MM.1S (cell line): ENCODE data around the gene LDHA.

Experiments
- DNase-seq: peaks from one replicate; pipeline ENCODE4 v3.0.0-alpha.2; 2015
- H2AFZ ChIP-seq: fragments of 300-600 bp; sonication (generic); 2 replicates; pipeline ENCODE4 v1.6.0; 2016; ENCODE audit warnings: antibody characterized with exemption, low read length
- H3F3A ChIP-seq: fragments of 300-600 bp; sonication (generic); 2 replicates; pipeline ENCODE4 v1.6.1; 2016; ENCODE audit warnings: mild to moderate bottlenecking, antibody characterized with exemption, low read length, moderate library complexity, mixed read lengths; ENCODE audit not compliant: insufficient read depth
- H3K27ac ChIP-seq: fragments of 300-600 bp; sonication (generic); 2 replicates; pipeline ENCODE4 v1.5.1; 2016; ENCODE audit warnings: mild to moderate bottlenecking, low read length
- H3K27me3 ChIP-seq: fragments of 300-600 bp; sonication (generic); replicated peaks from 2 replicates; pipeline ENCODE4 v1.6.0; 2016; ENCODE audit warnings: low read length; ENCODE audit not compliant: insufficient read depth
- H3K36me3 ChIP-seq: fragments of 300-600 bp; sonication (generic); replicated peaks from 2 replicates; pipeline ENCODE4 v1.6.1; 2016; ENCODE audit warnings: mild to moderate bottlenecking, low read length, mixed read lengths; ENCODE audit not compliant: insufficient read depth
- H3K4me1 ChIP-seq: fragments of 300-600 bp; sonication (generic); 2 replicates; pipeline ENCODE4 v1.6.1; 2016; ENCODE audit warnings: low read length, mixed read lengths
- H3K4me2 ChIP-seq: fragments of 300-600 bp; sonication (generic); 2 replicates; pipeline ENCODE4 v1.6.0; 2016; ENCODE audit warnings: low read depth, low read length
- H3K4me3 ChIP-seq: fragments of 300-600 bp; sonication (generic); 2 replicates; pipeline ENCODE4 v1.5.1; 2016; ENCODE audit warnings: low read length, mixed read lengths
- H3K79me2 ChIP-seq: fragments of 300-600 bp; sonication (generic); 2 replicates; pipeline ENCODE4 v1.6.1; 2016; ENCODE audit warnings: mixed run types, low read length, mixed read lengths
- H3K9ac ChIP-seq: fragments of 300-600 bp; sonication (generic); 2 replicates; pipeline ENCODE4 v1.6.1; 2016; ENCODE audit warnings: low read length, mixed read lengths
- H3K9me2 ChIP-seq: fragments of 300-600 bp; sonication (generic); replicated peaks from 2 replicates; pipeline ENCODE4 v1.6.1; 2016; ENCODE audit warnings: mild to moderate bottlenecking, low read length, mixed read lengths; ENCODE audit not compliant: insufficient read depth
- H3K9me3 ChIP-seq: fragments of 300-600 bp; sonication (generic); replicated peaks from 2 replicates; pipeline ENCODE4 v1.6.1; 2016; ENCODE audit warnings: mild to moderate bottlenecking, low read length, mixed read lengths; ENCODE audit not compliant: insufficient read depth
- H4K20me1 ChIP-seq: fragments of 300-600 bp; sonication (generic); 2 replicates; pipeline ENCODE4 v1.6.1; 2016; ENCODE audit warnings: mild to moderate bottlenecking, low read length, moderate library complexity, mixed read lengths; ENCODE audit not compliant: insufficient read depth
- EZH2 ChIP-seq: fragments of 300-600 bp; sonication (generic); optimal IDR thresholded peaks from 2 replicates; pipeline ENCODE3; 2017; ENCODE audit warnings: low read depth, mild to moderate bottlenecking, antibody characterized with exemption, low read length, mixed read lengths
- EZH2phosphoT487 ChIP-seq: fragments of 300-600 bp; sonication (generic); IDR thresholded peaks from 2 replicates; pipeline ENCODE4 v1.6.1; 2018; ENCODE audit warnings: antibody characterized with exemption, low read length
- TF ChIP-seq, protein P1 (sequence below): fragments of 300-600 bp; sonication (generic); IDR thresholded peaks from 2 replicates; pipeline ENCODE4 v1.5.1; 2016; ENCODE audit warnings: antibody characterized with exemption, low read length, mixed read lengths

Gene LDHA

DNA sequence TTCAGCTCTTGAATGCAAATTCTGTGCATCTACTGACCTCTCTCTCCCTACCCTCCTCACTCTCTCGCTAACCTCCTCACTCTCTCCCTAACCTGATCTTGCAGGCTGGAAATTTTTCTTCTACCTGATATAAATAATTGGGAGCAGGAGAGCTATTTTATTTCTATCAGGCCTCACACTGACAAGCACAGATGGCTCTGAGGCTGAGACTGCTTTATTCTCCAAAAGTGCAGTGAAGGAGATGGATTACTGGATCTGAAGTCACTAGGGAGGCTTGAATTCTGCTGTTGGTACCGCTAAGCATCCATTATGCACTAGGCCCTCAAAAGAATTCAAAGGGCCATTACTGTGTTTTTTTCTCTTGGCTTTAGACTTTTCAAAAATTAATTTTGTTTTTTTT, 19.4 kb upstream of the LDHA start:
- no peaks in the 10 kb centered on the region for H4K20me1 ChIP-seq
- H3K9me2 ChIP-seq, result no peaks in the 10 kb centered on the region

DNA sequence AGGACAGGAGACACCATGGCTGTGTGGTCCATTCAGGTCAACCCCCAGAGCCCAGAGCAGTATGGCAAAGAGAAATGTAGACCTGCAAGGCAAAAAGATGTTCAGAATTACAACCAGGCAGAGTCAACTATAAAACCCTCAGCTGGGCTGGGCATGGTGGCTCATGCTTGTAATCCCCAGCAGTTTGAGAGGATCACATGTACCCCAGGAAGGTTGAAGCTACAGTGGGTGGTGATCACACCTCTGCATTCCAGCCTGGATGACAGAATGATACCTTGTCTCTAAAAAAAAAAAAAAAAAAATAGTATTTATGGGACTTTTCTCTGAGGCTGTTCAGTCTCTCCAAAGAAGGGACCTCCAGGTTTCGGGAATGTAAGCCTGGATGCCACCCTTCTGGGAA, 18.4 kb upstream of the LDHA start:
- Histone ChIP-seq H3K79me2 (no peaks in the 10 kb centered on the region), H3K4me3 (no peak overlapping the region), H3K9me2 (no peaks in the 10 kb centered on the region), H3K36me3 (no peaks in the 10 kb centered on the region), H2AFZ (no peak overlapping the region), H3K4me2 (no peak overlapping the region), H3F3A (no peaks in the 10 kb centered on the region), H3K27me3 (no peaks in the 10 kb centered on the region), H3K9ac (no peak overlapping the region), H3K27ac (no peak overlapping the region), H3K9me3 (no peaks in the 10 kb centered on the region), H3K4me1 (no peaks in the 10 kb centered on the region), H4K20me1 (no peaks in the 10 kb centered on the region)
- no peak for TF ChIP-seq EZH2phosphoT487
- TF ChIP-seq EZH2, result no peak
- TF ChIP-seq, protein P1, sequence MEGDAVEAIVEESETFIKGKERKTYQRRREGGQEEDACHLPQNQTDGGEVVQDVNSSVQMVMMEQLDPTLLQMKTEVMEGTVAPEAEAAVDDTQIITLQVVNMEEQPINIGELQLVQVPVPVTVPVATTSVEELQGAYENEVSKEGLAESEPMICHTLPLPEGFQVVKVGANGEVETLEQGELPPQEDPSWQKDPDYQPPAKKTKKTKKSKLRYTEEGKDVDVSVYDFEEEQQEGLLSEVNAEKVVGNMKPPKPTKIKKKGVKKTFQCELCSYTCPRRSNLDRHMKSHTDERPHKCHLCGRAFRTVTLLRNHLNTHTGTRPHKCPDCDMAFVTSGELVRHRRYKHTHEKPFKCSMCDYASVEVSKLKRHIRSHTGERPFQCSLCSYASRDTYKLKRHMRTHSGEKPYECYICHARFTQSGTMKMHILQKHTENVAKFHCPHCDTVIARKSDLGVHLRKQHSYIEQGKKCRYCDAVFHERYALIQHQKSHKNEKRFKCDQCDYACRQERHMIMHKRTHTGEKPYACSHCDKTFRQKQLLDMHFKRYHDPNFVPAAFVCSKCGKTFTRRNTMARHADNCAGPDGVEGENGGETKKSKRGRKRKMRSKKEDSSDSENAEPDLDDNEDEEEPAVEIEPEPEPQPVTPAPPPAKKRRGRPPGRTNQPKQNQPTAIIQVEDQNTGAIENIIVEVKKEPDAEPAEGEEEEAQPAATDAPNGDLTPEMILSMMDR, result no peak
- no peak for DNase-seq

More for the DNA sequence above, 19.4 kb upstream of the LDHA start:
- Histone ChIP-seq H3K4me3 (no peak overlapping the region), H3K9me3 (no peaks in the 10 kb centered on the region), H3K36me3 (no peaks in the 10 kb centered on the region), H3K4me2 (no peak overlapping the region), H2AFZ (no peak overlapping the region), H3K9ac (no peak overlapping the region), H3K4me1 (no peaks in the 10 kb centered on the region), H3F3A (no peaks in the 10 kb centered on the region), H3K27me3 (no peaks in the 10 kb centered on the region), H3K79me2 (no peaks in the 10 kb centered on the region), H3K27ac (no peak overlapping the region)
- TF ChIP-seq EZH2phosphoT487 (no peak), EZH2 (no peak)
- TF ChIP-seq, protein P1, result no peak
- DNase-seq, result no peak

DNA sequence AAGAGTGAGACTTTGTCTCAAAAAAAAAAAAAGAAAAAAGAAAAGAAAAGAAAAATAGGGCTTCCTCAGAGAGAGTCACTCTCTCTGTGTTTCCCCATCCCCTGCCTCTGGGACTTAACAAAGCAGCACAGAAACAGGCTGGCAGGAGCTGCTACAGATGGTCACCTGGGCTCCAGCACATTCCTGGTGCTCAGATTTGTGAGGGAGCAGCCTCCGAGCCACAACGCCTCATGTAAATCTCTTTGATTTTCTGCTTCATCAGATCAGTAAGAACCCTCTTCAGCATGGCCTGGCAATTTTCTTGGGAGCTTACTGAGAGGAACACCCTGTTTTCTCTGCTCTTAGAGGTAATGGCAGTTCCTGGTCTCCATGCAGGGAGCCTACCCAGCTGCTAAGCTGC, 15.2 kb upstream of the LDHA start:
- no peak overlapping the region for H3K9ac ChIP-seq
- no peak overlapping the region for H3K4me3 ChIP-seq
- TF ChIP-seq EZH2phosphoT487, result no peak
- no peak for TF ChIP-seq EZH2
- TF ChIP-seq, protein P1, result no peak
- H3K9me3 ChIP-seq, result no peaks in the 10 kb centered on the region
- H3K36me3 ChIP-seq, result no peaks in the 10 kb centered on the region
- H2AFZ ChIP-seq, result no peak overlapping the region
- H4K20me1 ChIP-seq, result no peaks in the 10 kb centered on the region
- no peak overlapping the region for H3K4me2 ChIP-seq
- no peaks in the 10 kb centered on the region for H3K79me2 ChIP-seq
- H3K9me2 ChIP-seq, result no peaks in the 10 kb centered on the region
- H3K4me1 ChIP-seq, result peaks cover 17% of the 10 kb centered on the region
- H3K27me3 ChIP-seq, result no peaks in the 10 kb centered on the region
- H3K27ac ChIP-seq, result no peak overlapping the region
- no peak for DNase-seq
- H3F3A ChIP-seq, result peaks cover 16% of the 10 kb centered on the region
